C4-2B (cell line): ENCODE data around the gene NUP42.

Experiments
- H3K27ac ChIP-seq: fragments of 450-650 bp; 2 replicates; pipeline ENCODE4 v1.5.1; 2017
- CTCF ChIP-seq: fragments of 450-650 bp; conservative IDR thresholded peaks from 2 replicates; pipeline ENCODE4 v1.5.1; 2017; ENCODE audit warnings: mild to moderate bottlenecking
- ZFX ChIP-seq: fragments of 450-650 bp; IDR thresholded peaks from 2 replicates; pipeline ENCODE4 v1.6.1; 2017

The NUP42 gene

GRCh38 chr7:23212841-23213240 is 31.0 kb downstream of the NUP42 start:
- no peak overlapping the region for H3K27ac ChIP-seq
- TF ChIP-seq ZFX: no peak
- TF ChIP-seq CTCF: no peak

- no peak for TF ChIP-seq CTCF
- no peak for TF ChIP-seq ZFX
- H3K27ac ChIP-seq: no peak overlapping the region
Observed at GRCh38 chr7:23213755-23214154, 31.9 kb downstream of the NUP42 start.

GRCh38 chr7:23214423-23214822 is 32.6 kb downstream of the NUP42 start:
- TF ChIP-seq ZFX (no peak), CTCF (no peak)
- no peak overlapping the region for H3K27ac ChIP-seq

- no peak overlapping the region for H3K27ac ChIP-seq
Observed at GRCh38 chr7:23214938-23215337, 33.1 kb downstream of the NUP42 start.

GRCh38 chr7:23216021-23216420 is 34.2 kb downstream of the NUP42 start:
- TF ChIP-seq CTCF (no peak), ZFX (no peak)
- H3K27ac ChIP-seq: no peak overlapping the region

More at GRCh38 chr7:23214938-23215337, 33.1 kb downstream of the NUP42 start:
- TF ChIP-seq CTCF (no peak), ZFX (no peak)

- no peak for TF ChIP-seq ZFX
- TF ChIP-seq CTCF: no peak
- H3K27ac ChIP-seq: no peak overlapping the region
Observed at GRCh38 chr7:23218196-23218595, 36.3 kb downstream of the NUP42 start.

- TF ChIP-seq ZFX (no peak), CTCF (no peak)
- H3K27ac ChIP-seq: no peak overlapping the region
Observed at GRCh38 chr7:23220690-23221305, 39.0 kb downstream of the NUP42 start.
